Fibroblast of mammary gland (primary cell): ENCODE results near the gene EHD1.
A peak's percentile ranks its signal among the peaks of the same experiment; 100 is the strongest.
"Not testable (repeated sequence)": the region's sequence is repeated elsewhere in the genome, so short reads cannot be mapped to it uniquely, and the experiment has no call there.

ENCODE experiments used
- DNase-seq: peaks from one replicate; pipeline ENCODE4 v3.0.0-alpha.2; 2010; ENCODE audit warnings: low read depth
- H3K4me3 ChIP-seq: 2 replicates; pipeline ENCODE4 v1.5.1; 2011; ENCODE audit warnings: low read depth, mild to moderate bottlenecking, low read length, moderate library complexity; ENCODE audit not compliant: control insufficient read depth
- CTCF ChIP-seq: conservative IDR thresholded peaks from 2 replicates; pipeline ENCODE4 v1.5.1; 2011; ENCODE audit warnings: low read depth, low read length, inconsistent platforms; ENCODE audit not compliant: control insufficient read depth, insufficient read depth

Gene EHD1

DNA sequence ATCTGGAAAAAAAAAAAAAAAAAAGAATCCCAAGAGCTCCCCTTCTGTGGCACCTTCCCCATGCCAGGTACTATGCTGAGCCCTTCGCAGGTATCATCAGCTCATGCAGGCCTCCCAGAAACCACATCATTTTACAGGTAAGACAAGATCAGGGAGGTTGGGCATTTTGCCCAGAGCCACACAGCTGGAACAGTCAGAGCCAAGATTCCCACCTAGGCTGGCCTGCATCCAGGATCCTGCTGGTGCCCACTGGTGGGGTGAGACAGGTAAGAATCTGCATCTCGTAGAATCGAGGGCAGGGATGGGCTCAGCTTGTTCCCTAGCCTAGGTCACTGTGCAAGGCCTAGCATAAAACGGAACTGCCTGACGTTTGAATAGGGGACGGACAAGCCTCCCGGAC, 52.4 kb downstream of the EHD1 start:
- no peak for DNase-seq
- TF ChIP-seq CTCF: no peak
- H3K4me3 ChIP-seq: no peak overlapping the region

- H3K4me3 ChIP-seq: no peak overlapping the region
- no peak for DNase-seq
- TF ChIP-seq CTCF: no peak
Observed at GRCh38 chr11:64823568-64824119, 54.8 kb downstream of the EHD1 start.

GRCh38 chr11:64817476-64817875, 60.9 kb downstream of the EHD1 start:
- no peak for TF ChIP-seq CTCF
- H3K4me3 ChIP-seq: no peak overlapping the region
- no peak for DNase-seq

- DNase-seq, H3K4me3 ChIP-seq: not testable (repeated sequence)
Observed at GRCh38 chr11:64815433-64815832, 63.0 kb downstream of the EHD1 start.

DNA sequence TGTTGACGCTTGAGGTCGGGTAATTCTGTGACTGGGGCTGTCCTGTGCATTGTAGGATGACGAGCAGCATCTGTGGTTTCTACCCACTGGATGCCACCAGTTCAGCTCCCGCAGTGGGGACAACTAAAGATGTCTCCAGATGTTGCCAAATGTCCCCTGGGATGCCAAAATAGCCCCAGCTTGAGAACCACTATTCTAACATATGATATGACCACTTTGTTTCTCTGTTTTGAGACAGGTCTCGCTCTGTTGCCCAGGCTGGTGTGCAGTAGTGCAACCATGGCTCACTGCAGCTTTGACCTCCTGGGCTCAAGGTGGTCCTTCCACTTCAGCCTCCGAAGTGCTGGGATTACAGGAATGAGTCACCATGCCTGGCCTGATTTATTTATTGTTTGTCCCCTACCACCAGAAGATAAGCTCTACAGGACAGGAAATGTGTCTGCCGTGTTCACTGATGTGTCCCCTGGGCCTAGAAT, 63.7 kb downstream of the EHD1 start:
- no peak for DNase-seq
- TF ChIP-seq CTCF: no peak
- no peak overlapping the region for H3K4me3 ChIP-seq

- no peak for DNase-seq
- H3K4me3 ChIP-seq: no peak overlapping the region
- TF ChIP-seq CTCF: no peak
Observed at GRCh38 chr11:64813826-64814225, 64.6 kb downstream of the EHD1 start.

DNA sequence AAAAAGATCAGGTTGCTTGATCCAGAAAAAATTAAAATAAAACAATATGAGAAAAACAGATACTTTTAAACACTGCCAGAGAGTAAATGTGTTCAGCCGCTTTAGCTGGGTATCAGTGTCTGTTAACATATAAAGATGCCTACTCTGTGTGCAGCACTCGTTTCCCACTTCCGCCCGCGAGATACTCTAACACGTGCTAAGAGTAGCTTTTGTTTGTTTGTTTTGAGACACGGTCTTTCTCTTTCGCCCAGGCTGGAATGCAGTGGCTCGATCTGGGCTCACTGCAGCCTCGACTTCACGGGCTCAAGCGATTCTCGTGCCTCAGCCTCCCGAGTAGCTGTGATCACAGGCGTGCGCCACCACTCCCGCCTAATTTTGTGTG, 67.5 kb downstream of the EHD1 start:
- peak overlapping the region; percentile 91 for H3K4me3 ChIP-seq
- TF ChIP-seq CTCF: no peak
- no peak for DNase-seq
